HG03025 (cell line): Measurements from ENCODE around the gene NPIPB8.
"Not testable (repeated sequence)": the region's sequence is repeated elsewhere in the genome, so short reads cannot be mapped to it uniquely, and the experiment has no call there.

Experiments
- ATAC-seq: cut with Tn5 transposase; IDR thresholded peaks from one replicate; pipeline ENCODE4 v1.9.1; 2021; ENCODE audit warnings: mild to moderate bottlenecking, moderate library complexity; ENCODE audit not compliant: unreplicated experiment, low FRiP score

Gene NPIPB8

DNA sequence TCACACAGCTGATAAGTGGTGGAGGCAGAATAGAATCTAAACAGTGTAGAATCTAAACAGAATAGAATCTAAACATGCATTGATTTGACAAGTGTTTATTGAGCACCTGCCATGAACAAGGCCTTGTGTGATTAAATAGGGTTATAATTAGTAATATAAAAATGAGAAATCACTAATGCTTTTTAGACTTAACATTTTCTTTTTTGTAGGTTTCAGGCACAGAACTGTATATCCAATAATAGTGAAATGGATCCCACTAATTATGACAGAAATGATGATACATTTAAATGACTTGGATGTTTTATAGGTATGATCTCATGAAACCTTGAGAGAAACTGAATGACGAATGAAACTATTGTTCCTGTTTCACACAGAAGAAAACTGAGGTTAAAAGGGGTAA lies at the start of gene NPIPB8:
NPIPB8 (plus strand) TSS at position 301 of the 400 bp plus-strand sequence. CDS start 296 bp downstream, outside the sequence.
- ATAC-seq = not testable (repeated sequence)

DNA sequence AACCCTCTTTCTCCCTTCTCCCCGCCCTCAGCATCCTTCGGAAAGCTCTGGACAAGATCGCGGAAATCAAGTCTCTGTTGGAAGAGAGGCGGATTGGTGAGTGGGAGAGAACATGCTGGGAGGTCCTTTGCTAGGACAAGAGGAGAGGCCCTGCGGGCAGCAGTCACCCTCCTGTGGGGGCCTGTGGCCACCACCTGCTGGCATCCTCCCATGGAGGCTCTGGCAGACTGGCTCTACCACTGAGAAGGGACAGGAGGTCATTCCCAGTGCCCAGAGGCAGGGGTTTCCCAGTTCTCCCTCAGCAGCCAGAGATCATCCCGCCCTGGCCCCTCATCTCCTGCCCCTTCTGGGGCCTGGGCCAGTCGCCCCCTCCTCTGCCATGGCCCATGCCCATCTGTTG lies 48.8 kb upstream of the NPIPB8 start:
- no peak for ATAC-seq

DNA sequence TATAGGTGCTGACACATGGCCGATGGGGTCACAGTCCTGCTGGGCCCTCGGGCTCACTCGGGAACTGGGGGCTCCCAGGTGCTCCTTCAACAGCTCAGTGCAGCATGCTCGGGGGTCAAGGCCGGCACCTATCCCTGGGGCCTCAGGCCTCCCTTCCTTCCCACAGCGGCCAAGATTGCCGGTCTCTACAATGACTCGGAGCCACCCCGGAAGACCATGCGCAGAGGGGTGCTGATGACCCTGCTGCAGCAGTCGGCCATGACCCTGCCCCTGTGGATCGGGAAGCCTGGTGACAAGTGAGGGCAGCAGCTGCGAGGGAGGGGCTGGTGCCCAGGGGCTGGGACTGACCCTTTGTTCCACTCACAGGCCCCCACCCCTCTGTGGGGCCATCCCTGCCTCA lies 47.9 kb upstream of the NPIPB8 start:
- ATAC-seq = no peak

DNA sequence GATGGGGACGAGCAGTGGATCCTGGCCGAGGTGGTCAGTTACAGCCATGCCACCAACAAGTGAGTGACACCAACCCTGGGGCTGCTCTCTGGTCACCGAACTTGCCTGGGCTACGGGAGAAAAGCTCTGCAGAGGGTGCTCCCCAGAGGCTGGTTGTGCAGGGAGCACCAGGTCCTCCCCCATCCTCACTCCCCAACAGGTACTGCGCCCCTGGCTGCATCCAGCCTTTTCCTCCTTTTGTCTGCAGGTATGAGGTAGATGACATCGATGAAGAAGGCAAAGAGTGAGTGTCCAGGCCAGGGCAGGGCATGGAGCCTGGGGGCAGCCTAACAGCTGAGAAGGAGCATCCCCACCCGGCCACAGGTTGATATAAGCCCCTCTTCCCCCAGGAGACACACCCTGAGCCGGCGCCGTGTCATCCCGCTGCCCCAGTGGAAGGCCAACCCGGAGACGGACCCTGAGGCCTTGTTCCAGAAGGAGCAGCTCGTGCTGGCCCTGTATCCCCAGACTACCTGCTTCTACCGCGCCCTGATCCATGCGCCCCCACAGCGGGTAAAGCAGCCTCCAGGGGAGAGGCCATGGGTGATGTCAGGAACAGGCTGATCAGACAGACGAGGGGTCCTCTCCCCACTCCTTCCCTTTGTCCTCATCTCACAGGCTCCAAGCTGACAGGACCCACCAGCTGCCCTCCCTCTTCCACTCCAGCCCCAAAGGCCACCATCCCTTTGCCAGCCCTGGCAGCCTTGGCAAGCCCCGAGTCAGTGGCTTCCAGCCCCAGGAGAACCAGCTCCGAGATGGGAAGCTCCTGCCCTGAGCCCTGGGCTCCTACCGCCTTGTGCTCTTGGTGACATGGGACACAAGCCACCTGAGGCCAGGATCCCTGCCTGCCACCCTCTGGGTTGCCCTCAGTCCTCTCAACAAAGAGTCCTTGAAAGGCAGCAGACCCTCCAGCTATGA lies 47.2 kb upstream of the NPIPB8 start:
- ATAC-seq = no peak

DNA sequence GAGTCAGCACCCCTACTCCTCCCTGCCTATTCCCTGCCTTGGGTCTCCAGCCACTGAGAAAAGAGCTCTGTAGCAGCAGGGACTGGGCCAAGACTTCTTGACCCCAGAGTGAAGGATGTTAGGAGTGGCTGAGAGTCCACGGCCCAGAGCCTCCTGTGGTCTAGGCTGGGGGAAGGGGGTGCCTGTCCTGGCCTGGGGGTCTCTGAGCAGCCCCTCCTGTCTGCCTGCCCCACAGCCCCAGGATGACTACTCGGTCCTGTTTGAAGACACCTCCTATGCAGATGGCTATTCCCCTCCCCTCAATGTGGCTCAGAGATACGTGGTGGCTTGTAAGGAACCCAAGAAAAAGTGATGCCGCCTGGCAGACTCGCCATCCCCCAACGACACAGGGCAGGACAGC lies 46.5 kb upstream of the NPIPB8 start:
- no peak for ATAC-seq

DNA sequence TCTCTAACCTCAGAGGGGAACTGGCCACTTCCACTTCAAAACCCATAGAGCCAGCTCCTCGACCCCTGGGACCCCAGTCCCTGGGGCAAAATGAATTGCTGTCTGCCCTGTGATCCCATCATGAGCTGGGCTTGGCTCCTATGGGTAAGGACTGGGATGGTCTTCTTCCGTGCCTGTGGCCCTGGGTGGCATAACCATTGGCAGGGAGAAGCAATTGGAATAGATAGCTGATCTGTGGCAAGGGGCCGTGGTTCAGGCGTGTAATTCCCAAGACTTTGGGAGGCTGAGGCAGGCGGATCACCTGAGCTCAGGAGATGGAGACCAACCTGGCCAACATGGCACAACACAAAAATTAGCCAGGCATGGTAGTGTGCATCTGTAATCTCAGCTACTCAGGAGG lies 45.4 kb upstream of the NPIPB8 start:
- ATAC-seq = no peak

DNA sequence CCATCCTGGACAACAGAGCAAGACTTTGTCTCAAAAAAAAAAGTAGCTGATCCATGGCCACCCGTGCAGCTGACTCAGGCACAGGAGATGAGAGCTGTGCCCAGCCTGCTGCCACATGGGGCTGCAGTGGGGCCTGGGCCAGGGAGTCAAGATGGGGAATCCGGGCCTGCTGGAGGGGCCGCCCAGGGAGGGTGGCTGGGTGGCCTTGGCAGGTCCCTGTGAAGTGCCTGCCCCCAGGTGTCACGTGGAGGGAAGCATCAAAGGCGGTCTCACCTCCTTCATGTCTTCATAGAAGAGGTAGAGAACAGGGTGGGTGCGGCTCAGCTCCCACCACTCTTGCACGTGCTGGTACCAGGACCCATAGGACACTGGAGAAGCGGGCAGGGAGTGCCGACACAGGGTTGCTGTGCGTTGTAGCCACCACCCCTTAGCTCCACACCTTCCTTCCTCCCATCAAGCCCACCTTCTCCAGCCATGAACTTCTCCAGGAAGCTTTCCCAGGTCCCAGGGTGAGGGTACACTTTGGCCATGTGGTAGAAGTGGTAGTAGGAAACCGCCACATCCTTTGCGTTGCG lies 44.8 kb upstream of the NPIPB8 start:
- ATAC-seq = no peak

DNA sequence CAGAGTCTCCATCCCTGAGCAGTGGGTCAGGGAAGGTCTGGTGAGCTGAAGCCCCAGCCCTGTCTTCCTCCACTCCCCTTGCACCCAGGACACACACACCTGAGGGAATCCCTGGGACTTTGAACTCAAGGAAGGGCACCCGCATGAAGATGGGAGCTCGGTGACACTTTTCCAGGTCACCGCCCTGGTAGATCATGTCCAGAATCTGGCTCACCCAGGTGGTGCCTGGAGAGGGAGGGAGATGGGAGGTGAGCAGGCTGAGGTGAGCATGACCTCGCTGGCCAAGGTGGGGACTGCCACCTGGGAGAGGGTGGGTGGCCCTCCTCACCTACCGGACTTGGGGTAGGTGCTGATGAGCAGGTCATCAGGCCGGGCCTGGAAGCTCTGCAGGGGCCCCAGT lies 42.4 kb upstream of the NPIPB8 start:
- ATAC-seq = not testable (repeated sequence)

DNA sequence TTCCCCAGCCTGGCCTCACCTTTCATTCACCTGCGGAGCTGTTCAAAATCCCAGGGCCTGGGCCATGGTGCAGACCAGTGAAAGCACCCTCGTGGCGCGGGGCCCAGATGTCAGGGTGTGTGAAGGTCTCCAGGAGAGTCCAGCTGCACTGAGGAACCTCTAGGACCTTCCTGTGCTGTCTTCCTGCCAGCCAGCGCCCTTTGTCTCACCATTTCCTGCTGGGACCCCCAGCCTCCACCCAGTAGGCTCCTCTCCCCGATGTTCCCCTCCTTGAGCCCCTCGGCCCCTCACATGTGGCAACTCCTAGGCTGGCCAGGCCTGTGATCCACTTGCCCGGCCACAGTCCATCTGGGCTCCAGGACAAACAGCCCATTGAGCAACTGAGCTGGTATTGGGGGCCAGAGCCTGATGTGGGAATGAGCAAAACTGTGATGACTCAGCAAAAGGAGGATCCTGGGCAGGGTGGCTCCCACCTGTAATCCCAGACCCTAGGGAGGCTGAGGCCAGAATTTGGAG lies 41.7 kb upstream of the NPIPB8 start:
- ATAC-seq = no peak

DNA sequence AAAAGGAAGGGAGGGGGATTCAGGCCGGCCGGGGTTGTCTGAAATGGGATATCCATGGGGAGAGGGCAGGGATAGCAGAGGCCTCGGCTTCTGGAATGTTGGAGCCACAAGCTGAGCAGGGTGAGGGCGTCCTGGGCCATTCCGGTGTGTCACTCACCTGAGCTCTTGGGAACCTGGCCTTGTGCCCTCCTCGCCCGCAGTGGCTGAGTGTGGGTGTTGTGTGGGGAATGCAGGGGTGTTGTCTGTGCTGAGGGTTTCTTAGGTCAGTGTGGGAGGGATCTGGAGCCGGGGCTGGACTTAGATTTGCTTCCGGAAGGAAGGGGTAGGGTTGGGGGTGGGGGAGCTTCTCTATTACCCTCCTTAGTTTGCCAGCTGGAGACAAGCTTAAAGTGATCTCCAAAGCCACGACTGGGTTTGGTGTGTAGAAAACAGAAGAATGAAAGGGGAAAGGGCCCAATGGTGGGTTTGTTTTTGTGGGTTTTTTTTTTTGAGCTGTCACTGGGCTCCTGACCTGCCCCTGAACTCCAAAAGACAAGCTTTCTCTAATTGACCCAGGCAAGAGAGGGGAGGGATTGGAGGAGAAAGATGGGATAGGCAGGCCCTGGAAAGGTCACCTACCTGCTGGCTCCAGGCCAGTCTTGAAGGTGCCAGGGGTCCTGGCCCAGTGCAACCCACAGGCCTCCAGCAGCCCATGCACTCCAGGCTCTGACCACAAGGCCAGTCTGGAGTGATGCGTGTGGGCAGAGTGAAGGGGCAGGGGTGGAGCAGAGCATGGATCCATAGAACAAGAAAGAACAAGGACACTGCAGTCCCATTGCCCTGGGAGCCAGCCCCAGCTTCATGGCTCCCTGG lies 40.8 kb upstream of the NPIPB8 start, which contains the start of gene SULT1A2:
SULT1A2 (minus strand) TSS at position 211 of the 852 bp plus-strand sequence. CDS start 1,120 bp downstream, outside the sequence.
- no peak for ATAC-seq

DNA sequence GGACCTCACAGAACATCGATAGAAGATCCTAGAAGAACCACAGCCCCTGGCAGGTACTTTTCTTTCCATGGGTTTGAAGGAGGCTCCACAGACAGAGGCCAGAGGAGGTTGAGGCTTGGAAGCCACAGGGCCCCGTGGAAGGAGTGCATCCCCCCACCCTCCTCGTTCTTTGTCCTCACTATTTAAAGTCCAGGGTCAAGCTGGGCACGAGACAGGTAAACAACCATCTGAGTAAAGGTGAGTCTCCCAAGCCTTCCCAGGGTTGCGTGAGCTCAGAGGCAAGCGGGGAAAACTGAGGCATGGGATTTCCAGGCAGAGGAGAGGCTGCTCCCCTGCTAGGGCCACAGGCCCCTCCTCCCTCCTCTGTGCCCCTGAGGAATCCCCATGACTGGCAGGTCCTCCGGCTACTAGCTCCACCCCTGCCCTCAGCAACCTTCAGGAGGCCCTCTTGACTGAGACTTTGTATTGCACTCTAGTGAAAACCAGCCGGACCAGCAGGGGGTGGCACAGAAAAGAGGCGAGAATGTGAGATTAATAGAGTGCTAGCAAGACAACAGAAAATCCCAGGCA lies 40.1 kb upstream of the NPIPB8 start:
- ATAC-seq = no peak

DNA sequence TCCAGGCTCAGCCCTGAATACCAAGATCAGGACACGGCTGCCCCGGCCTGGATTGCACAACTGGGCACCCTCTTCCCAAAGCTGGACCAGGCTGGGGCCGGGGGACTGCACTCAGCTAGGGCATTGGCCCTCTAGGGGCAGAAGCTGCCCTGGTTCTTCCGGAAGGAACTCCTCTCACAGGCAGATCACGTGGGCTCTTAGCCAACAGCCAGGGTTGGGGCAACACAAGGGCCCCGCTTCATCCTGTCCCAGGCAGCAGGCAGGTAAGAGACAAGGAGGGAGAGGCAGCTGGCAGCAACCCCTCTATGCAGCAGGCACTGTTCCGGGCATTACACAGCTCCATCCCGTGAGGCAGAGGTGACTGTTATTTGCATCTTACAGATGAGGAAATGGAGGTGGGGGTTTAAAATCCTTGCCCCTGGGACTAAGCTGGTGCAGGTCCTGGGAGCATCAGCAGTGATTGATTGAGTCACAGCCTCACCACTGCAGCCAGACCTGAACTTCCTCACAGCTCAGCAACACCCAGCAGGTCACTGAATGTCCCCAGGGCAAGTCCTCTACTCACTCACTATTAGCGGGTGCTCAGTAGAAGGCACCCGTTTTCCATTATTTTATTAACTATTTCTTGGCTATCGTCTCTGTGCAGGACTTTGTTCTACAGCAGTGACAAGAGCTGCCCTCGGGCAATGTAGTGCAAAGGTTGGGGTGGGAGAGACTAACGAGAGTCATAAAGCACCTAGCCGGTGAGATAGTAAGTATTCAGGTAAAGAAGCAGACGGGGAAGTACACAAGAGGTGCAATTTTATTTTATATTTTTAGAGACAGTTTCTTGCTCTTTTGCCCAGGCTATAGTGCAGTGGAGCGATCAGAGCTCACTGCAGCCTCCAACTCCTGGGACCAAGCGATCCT lies 38.2 kb upstream of the NPIPB8 start:
- ATAC-seq = not testable (repeated sequence)

DNA sequence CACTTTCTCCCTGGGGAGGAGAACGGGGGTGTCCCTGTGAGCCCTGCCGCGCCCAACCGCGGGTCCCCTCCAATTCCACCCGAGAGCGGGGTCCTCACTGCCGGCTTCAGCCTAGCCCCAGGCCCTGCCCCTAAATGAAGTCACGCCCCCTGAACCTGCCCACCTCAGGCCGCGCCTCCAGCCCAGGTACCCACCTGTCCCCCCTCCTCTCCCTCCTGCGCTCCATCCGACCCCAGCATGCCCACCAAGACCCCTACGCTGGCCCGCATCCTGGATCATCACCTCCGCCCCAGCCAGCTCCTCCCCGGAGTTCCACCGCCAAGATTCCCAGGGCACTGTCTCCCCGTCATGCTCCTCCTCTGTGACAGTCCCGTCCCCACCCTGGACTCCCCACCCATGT lies 36.9 kb upstream of the NPIPB8 start:
- not testable (repeated sequence) for ATAC-seq

DNA sequence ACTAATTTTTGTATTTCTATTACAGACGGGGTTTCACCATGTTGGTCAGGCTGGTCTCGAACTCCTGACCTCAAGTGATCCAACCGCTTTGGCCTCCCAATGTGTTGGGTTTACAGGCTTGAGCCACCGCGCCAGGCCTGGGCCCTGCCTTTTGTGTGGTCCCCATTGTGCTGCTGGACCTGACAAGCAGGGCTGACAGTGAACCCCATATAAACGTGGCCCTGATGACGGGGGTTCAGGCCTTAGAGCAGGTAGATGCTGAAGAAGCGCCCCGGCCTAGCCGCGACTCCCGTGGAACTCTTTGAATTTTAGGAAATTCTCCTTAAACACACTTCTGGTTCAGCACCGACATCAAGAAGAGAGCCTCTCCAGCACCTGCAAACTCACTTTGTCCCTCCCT lies 36.3 kb upstream of the NPIPB8 start:
- ATAC-seq = not testable (repeated sequence)

DNA sequence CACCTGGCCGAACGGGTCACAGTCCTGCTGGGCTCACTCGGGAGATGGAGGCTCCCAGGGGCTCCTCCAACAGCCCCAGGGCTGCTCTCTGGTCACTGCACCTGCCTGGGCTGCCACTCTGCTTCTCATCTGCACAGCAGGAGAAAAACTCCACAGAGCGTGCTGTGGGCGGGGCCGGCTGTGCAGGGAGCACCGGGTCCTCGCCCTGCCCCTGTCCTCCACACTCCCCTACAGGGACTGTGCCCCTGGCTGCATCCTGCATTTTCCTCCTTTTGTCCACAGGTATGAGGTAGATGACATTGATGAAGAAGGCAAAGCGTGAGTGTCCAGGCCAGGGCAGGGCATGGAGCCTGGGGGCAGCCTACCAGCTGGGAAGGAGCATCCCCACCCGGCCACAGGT lies 35.8 kb upstream of the NPIPB8 start:
- not testable (repeated sequence) for ATAC-seq

DNA sequence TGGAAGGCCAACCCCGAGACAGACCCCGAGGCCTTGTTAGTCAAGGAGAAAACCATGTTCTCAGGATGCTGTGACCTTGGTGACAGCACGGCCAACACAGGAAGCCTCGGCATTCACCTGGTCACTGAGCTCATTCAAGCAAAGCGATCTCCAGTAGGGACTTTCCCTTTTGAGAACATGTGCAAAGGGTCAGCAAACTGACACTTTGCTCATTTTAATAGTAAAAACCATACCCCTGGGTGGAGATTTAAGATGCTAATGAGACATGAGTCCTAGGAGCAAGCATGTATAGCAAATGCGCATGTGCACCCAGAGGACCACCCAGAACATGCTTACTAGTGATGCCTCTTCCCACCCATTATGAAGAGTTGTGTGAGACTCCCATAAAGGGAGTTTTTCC lies 35.3 kb upstream of the NPIPB8 start:
- ATAC-seq = no peak

DNA sequence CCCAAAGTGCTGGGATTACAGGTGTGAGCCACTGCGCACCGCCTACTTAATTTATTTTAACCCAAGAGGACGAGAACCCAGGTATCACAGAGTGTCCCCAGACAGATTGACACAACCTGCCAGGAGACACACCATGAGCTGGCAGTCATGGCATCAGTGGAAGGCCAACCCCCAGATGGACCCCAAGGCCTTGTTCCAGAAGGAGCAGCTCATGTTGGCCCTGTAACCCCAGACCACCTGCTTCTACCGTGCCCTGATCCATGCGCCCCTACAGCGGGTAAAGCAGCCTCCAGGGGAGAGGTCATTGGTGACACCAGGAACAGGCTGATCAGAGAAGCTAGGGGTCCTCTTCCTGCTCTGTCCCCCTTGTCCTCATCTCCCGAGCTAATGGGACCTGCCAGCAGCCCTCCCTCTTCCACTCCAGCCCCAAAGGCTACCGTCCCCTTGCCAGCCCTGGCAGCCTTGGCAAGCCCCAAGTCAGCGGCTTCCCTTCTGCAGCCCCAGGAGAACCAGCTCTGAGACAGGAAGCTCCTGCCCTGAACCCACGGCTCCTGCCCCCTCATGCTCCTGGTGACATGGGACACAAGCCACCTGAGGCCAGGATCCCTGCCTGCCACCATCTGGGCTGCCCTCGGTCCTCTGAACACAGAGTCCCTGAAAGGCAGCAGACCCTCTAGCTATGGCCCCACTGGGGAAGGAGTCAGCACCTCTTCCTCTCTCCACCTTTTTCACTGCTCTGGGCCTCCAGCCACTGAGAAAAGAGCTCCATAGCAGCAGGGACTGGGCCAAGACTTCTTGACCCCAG lies 34.3 kb upstream of the NPIPB8 start:
- no peak for ATAC-seq

DNA sequence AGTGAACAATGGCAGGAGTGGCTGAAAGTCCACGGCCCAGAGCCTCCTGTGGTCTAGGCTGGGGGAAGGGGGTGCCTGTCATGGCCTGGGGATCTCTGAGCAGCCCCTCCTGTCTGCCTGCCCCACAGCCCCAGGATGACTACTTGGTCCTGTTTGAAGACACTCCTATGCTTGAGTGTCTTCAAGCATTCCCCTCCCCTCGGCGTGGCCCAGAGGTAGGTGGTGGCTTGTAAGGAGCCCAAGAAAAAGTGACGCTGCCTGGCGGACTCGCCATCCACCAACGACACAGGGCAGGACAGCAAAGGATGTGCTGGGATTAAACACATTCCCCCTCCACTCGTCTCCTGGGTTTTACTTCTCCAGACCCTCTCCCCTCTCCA lies 33.7 kb upstream of the NPIPB8 start:
- no peak for ATAC-seq
